ENCODE measurements around the gene GZF1.
A peak's percentile ranks its signal among the peaks of the same experiment; 100 is the strongest.

GZF1 gene

GRCh38 chr20:23350196-23350903 lies 11.6 kb upstream of the GZF1 start, which contains the start of gene NXT1:
Gene NXT1, plus strand, starts transcription at chr20:23350791. Its CDS starts 3,251 bp downstream, at chr20:23354042.
- peak; percentile 99 for DNase-seq (ENCODE audit: low read depth, low spot score)
- H3K4me3 ChIP-seq (ENCODE audit: low read depth, low read length), result peak within 1 kb of the TSS; percentile 85
- in situ Hi-C loops (cut with HindIII; ENCODE audit: low sequenced_read_pairs), result no loop called here
- TF ChIP-seq CTCF (IDR thresholded peaks at IDR 0.05; ENCODE audit: low read depth, low read length), result peak; percentile 6

DNA sequence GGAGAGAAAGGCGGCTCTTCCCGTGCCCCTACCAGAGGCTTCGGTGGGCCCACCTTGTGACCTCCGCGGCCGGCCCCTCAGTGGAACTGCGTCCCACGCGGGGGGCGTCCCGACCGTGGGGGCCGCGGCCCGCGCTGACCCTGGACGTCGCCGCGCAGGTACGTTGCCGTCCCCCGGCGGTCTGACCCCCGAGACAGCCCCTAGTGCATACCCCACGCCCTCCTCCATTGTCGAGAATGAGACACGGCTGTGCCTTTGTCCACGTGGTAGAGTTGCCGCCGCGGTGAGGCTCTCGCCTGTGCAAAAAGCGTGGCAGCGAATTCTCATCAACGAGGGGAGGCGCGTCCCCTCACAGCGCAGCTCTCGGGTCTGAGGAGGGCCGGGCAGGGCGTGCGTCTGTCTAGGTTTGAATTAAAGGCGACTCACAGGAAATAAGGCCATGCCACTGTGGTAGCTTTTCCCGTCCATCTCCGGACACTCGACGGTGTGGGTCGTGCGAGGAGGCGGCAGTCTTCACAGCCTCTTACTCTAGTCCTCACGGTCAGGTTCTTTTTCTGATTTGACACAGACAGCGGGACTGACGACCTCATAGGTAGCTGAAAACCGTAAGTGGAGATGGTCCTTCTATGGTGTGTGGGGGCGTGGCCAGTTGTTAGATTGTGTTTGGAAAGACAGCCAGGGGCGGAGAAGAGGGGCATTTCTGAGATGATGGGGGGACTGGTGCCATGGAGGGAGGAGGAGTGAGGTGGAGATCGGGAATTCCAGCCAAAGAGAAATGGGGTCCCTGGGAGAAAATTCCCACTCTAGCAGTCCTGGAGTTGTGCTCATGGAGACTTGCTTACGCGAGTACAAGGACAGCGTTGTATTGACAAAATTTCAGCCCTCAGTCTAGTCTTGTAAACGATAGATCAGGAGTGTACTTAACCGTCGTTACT lies 10.8 kb upstream of the GZF1 start:
- H3K4me3 ChIP-seq (ENCODE audit: low read depth, low read length), result peak overlapping the region; percentile 85
- DNase-seq (ENCODE audit: low read depth, low spot score), result peak; percentile 47
- TF ChIP-seq CTCF (IDR thresholded peaks at IDR 0.05; ENCODE audit: low read depth, low read length), result no peak
- in situ Hi-C loops (cut with HindIII; ENCODE audit: low sequenced_read_pairs), result no loop called here

DNA sequence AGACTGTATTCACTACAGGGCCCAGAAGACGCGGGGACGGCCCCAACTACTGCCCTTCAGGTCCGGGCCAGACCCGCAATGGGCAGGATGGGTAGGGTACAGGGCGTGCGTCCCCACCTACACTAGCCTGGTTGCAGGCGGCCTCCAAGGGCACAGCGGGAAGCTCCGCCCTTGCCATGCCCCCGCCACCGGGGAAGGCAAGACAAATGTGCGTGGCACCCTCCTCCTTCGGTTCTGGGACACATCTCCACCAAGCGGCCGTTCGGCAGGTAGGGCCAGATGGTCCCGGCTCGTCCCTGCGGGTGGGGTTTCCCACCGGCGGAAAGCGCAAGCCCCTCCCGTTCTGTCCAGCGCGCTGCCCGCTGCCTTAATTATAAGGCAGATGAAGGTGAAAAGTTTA lies 5.8 kb upstream of the GZF1 start:
- DNase-seq (ENCODE audit: low read depth, low spot score), result no peak
- no peak overlapping the region for H3K4me3 ChIP-seq (ENCODE audit: low read depth, low read length)
- in situ Hi-C loops (cut with HindIII; ENCODE audit: low sequenced_read_pairs), result no loop called here
- TF ChIP-seq CTCF (IDR thresholded peaks at IDR 0.05; ENCODE audit: low read depth, low read length), result no peak

DNA sequence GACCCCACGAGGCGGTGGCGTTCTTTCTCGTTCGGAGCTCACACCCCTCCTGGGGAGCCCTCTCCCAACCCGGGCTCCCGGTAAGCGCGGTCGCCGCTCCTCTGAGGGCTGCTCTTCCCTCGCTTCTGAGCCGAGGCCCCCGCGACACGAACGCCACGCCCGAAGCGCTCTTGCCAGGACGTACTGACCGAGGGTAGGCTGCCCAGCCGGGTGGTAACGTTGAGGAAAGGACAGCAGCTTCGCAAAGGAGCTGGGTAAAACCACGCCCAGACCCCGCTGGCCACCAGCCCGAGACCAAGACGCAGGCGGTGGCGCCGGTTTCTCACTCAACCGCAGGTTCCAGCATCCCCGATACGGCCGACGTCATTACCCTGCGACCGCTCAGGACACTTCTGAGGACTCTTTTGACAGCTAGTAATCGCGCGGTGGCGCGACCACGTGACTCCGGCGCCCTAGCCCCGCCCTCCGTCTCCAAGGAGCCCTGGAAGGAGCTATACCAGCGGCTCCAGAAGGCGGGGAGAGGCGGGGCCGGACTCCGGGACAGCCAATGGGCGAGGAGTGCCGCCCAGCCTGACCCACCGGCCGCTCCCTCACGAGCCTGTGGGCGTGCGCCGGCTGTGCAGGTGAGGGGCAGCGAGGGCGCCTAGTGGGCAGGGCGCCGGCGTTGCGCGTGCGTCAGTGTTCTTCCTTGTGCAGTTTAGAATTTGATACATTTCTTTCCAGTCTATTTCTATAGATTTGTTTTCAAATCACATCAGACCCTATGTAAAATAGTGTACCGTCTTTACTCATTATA lies 4.0 kb upstream of the GZF1 start:
- in situ Hi-C loops (cut with HindIII; ENCODE audit: low sequenced_read_pairs), result no loop called here
- no peak for TF ChIP-seq CTCF (IDR thresholded peaks at IDR 0.05; ENCODE audit: low read depth, low read length)
- DNase-seq (ENCODE audit: low read depth, low spot score), result peak; percentile 100
- peak overlapping the region; percentile 63 for H3K4me3 ChIP-seq (ENCODE audit: low read depth, low read length)

- in situ Hi-C loops (cut with HindIII; ENCODE audit: low sequenced_read_pairs), result no loop called here
- no peak for TF ChIP-seq CTCF (IDR thresholded peaks at IDR 0.05; ENCODE audit: low read depth, low read length)
- peak overlapping the region; percentile 21 for H3K4me3 ChIP-seq (ENCODE audit: low read depth, low read length)
- no peak for DNase-seq (ENCODE audit: low read depth, low spot score)
Observed at GRCh38 chr20:23358563-23358906, 3.4 kb upstream of the GZF1 start.

DNA sequence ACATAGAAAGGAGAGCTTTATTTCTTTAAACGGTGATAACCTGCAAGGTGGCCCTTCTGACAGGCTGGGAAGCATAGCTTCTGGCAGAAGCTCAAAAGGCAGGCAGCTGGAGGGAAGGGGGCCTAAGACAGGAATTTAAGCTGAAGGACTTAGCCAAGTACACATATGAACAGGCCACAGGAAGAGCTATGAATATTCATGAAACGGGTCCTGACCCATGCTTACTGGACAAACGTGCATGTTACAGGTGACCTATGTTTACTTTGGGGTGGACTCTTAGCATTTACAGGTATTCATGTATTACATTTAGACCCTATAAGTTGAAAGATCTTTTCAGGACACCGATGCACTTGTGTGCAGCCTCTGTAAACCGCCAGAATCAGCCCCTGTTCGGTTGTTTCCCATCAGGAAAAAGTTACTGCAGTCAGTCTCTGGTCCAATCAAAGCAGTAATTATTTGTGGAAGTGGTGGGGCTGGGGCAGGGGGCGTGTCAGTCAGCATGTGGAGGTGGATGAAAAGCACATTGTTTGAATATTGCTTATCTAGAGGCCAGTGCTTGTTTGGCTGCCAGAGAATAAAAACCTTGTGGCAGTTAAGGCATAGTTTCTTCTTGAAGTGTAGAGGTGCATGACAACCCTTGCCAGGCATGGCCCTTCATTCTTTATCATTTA lies 2.9 kb upstream of the GZF1 start:
- in situ Hi-C loops (cut with HindIII; ENCODE audit: low sequenced_read_pairs), result no loop called here
- no peak overlapping the region for H3K4me3 ChIP-seq (ENCODE audit: low read depth, low read length)
- TF ChIP-seq CTCF (IDR thresholded peaks at IDR 0.05; ENCODE audit: low read depth, low read length), result no peak
- no peak for DNase-seq (ENCODE audit: low read depth, low spot score)
